ENCODE results near the gene MON1A.
"Not testable (repeated sequence)": the region's sequence is repeated elsewhere in the genome, so short reads cannot be mapped to it uniquely, and the experiment has no call there.

The MON1A gene

GRCh38 chr3:49925485-49925884, 4.1 kb downstream of the MON1A start:
- Histone ChIP-seq H3K27ac (peak overlapping the region in 1 of 21 experiments; percentile 16), H3K4me3 (no peak overlapping the region)

GRCh38 chr3:49924683-49925082, 4.9 kb downstream of the MON1A start:
- Histone ChIP-seq H3K27ac (no peak overlapping the region), H3K4me3 (no peak overlapping the region)

GRCh38 chr3:49917806-49918590, 11.6 kb downstream of the MON1A start:
- H3K27ac ChIP-seq, H3K4me3 ChIP-seq: not testable (repeated sequence)

- Histone ChIP-seq H3K27ac (no peak overlapping the region), H3K4me3 (no peak overlapping the region)
These were observed 12.9 kb downstream of the MON1A start for GRCh38 chr3:49916686-49917085.

GRCh38 chr3:49914906-49915305, 14.7 kb downstream of the MON1A start:
- Histone ChIP-seq H3K27ac (no peak overlapping the region), H3K4me3 (no peak overlapping the region)

GRCh38 chr3:49912881-49913281, 16.7 kb downstream of the MON1A start:
- no peak overlapping the region for H3K27ac ChIP-seq
- no peak overlapping the region for H3K4me3 ChIP-seq

GRCh38 chr3:49911611-49912010, 18.0 kb downstream of the MON1A start:
- Histone ChIP-seq H3K27ac (no peak overlapping the region), H3K4me3 (no peak overlapping the region)

- no peak overlapping the region for H3K27ac ChIP-seq
- no peak overlapping the region for H3K4me3 ChIP-seq
These were observed 18.5 kb downstream of the MON1A start for GRCh38 chr3:49911124-49911420.

- H3K27ac ChIP-seq, result no peak overlapping the region
- no peak overlapping the region for H3K4me3 ChIP-seq
These were observed 19.0 kb downstream of the MON1A start for GRCh38 chr3:49910409-49911123.

- no peak overlapping the region for H3K4me3 ChIP-seq
- H3K27ac ChIP-seq, result no peak overlapping the region
These were observed 21.0 kb downstream of the MON1A start for GRCh38 chr3:49908373-49909199.

- peak overlapping the region in 2 of 7 experiments; percentile 2 to 15 for H3K4me3 ChIP-seq
- H3K27ac ChIP-seq, result peak overlapping the region in 14 of 21 experiments; percentile 4 to 64 (median 45)
These were observed 23.4 kb downstream of the MON1A start for GRCh38 chr3:49906073-49906743.

GRCh38 chr3:49904448-49904847, 25.2 kb downstream of the MON1A start:
- H3K27ac ChIP-seq, result peak overlapping the region in 10 of 21 experiments; percentile 11 to 84 (median 70)
- not testable (repeated sequence) for H3K4me3 ChIP-seq

GRCh38 chr3:49903451-49904424, 25.9 kb downstream of the MON1A start, which contains the start of gene MST1R:
MST1R (minus strand) TSS chr3:49903873; CDS start chr3:49903609, 264 bp downstream.
- Histone ChIP-seq H3K27ac (peak within 1 kb of the TSS in 18 of 21 experiments; percentile 1 to 84 (median 75)), H3K4me3 (peak within 1 kb of the TSS; percentile 15 to 40 (median 26))

GRCh38 chr3:49902511-49903345, 26.9 kb downstream of the MON1A start:
- Histone ChIP-seq H3K4me3 (peak overlapping the region; percentile 15 to 40 (median 26)), H3K27ac (peak overlapping the region in 18 of 21 experiments; percentile 1 to 91 (median 75))

GRCh38 chr3:49901366-49902339, 28.0 kb downstream of the MON1A start:
- Histone ChIP-seq H3K27ac (peak overlapping the region in 19 of 21 experiments; percentile 15 to 91 (median 77)), H3K4me3 (peak overlapping the region in 4 of 7 experiments; percentile 9 to 40 (median 26))

- peak overlapping the region in 2 of 7 experiments; percentile 15 to 36 for H3K4me3 ChIP-seq
These were observed 29.0 kb downstream of the MON1A start for GRCh38 chr3:49900491-49901153.

More at GRCh38 chr3:49900491-49901153, 29.0 kb downstream of the MON1A start:
- peak overlapping the region; percentile 11 to 91 (median 76) for H3K27ac ChIP-seq
